H4 (cell line): ENCODE data around the gene ZG16B. TPM values are rescaled to one million over a fixed set of nuclear protein-coding genes. Genes with fewer than 3 reads are reported as not detected.

Source experiments
- DNase-seq: peaks from one replicate; pipeline ENCODE4 v3.0.0-alpha.2; 2015; ENCODE audit warnings: low spot score
- total RNA-seq: library from RNA; depleted of rRNA; stranded (reverse); fragments of >200 nt; shearing (Covaris generic); gene quantifications from 2 replicates; pipeline ENCODE4 v1.2.3, GENCODE V29; 2014; rRNA removed

The ZG16B gene
- total RNA-seq, 1 experiment from 2014 or later, result 0.14 TPM

DNA sequence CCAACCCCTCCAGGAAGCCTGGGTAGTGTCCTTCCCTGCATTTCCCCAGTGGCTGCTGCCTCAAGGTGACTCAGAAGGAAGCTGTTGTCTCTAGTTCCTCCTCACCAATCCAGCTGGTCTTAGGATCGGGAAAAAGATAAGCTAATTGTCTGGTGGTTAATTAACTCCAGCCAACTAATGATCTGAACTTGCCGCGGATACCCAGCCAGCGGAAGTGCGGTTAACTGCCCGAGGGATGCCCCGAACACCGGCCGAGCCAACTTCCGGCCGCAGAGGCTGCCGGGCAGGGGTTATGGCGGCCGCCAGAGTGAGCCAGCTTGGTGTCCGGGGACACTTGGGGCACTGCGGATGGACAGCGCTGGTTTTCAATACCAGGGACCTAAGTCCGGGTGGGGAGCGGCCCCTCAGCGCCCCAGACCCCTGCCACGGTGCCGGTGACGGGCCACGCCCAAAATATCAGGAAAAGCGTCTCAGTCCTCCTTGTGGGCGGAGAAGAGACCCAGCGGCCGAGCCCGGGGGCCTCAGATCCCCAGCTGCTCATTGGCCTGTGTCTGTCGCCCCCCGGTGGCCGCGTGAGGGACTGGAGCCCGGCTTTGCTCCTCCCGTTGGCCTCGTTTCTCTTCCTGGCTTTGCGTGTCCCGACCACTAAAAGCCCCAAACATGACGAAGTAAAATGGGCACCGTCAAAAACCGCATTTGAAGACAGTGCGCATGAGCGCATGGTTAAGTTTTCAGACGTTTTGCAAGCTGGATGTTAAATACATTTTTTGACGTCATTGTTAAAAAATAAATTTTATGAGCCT, 38.1 kb downstream of the ZG16B start:
- peak; percentile 95 for DNase-seq

DNA sequence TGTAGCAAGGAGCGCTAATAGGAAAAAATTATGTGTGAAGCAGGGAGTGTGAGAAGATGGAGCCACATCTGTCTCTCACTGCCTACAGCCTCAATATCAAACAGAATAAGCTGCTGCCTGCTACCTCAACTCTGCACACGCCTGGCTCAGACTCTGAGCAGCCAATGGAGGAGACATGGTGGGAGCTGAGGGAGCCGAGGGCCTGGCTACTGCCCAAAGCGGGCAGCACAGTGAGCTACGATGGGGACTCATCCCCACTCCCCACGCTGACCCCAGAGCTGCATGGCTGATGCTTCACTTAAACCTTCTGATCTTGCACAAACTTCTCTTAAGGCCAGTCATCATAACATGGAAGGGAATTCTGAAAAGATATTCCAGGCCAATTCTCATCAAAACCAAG, 41.8 kb downstream of the ZG16B start:
- no peak for DNase-seq

DNA sequence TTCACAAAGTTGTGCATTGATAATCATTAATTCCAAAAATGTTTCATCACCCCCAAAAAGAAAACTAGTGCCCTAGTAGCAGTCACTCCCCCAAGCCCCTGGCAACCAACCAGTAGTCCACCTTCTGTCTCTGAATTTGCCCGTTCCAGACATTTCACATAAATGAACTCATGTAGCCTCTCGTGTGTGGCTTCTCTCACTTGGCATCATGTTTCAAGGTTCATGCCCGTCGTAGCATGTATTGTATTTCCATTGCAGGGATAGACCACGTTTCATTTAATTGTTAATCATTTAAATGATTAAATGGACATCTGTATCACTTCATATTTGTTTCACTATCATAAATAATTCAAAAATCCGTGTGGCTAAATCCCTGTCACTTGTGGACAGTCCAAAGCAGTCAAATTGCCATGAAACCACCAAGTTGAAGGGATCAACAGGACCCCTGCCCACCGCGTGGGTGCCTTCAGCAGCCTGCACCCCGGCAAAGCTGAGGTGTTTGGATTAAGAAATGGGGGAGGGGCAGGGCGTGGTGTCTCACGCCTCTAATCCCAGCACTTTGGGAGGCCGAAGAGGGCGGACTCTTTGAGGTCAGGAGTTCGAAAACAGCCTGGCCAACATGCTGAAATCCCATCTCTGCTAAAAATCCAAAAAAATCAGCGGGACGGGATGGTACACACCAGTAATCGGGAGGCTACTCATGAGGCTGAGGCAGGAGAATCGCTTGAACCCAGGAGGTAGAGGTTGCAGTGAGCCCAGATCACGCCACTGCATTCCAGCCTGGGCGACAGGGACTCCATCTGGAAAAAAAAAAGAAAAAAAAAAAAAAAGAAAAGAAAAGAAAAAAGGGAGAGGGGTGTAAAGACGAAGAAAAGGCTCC, 44.2 kb downstream of the ZG16B start:
- no peak for DNase-seq

DNA sequence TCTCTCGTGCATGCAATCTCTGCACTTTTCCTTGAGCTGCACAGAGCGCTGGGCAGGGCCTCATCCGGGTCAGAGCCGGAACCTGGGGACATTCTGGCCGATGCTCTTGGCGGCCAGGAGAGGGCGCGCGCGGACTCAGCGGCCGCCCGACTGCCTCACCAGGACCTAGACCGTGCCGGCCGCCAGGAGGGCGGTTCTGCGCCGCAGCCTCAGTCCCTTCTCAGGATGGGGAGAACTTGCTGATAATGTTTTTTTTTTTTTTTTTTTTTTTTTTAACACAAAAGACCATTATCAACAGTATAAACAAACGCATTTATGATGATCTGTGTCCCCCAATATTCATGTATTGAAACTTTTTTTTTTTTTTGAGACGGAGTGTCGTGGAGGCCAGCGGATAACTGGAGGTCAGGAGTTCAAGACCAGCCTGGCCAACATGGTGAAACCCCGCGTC, 44.8 kb downstream of the ZG16B start:
- peak; percentile 67 for DNase-seq

DNA sequence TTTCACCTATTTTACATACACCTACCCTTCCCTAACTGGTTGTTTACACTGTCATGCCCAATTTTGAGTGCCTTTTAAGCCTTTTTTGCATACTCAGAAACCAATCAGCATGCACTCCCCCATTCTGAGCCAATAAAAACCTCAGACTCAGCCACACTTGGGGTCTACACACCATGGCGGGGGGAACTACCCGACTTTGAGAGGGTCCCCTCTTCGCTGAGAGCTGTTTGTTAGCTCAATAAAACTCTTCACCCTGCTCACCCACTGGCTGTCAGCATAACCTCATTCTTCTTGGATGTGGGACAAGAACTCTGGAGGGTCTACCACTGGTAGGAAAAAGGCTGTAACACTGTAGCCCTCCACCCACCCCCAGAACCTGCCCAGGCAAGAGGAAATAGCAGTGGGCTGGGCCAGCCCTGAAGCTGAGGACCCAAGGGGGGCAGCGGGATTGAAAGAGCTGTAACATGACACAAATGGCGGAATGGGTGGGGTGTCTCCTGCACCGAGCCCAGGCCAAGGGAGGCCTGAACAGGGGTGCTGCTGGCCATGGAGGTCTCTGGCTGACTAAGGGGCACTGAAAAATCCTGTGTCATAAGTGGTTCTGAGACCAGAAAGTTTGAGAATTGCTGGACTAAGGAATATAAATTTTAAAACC, 49.9 kb downstream of the ZG16B start:
- no peak for DNase-seq

Other genes with a start within 250 kb of the ZG16B start
- 25.3 and 49.7 TPM in 2 replicates for gene KCTD5, start 147.8 kb upstream of the ZG16B start, total RNA-seq
- gene PRSS27, start 110.1 kb upstream of the ZG16B start, total RNA-seq, result 0.02 and 0.46 TPM in 2 replicates
- 16.1 and 19.2 TPM in 2 replicates for gene SRRM2, start 77.7 kb upstream of the ZG16B start, total RNA-seq
- gene ELOB, start 53.0 kb upstream of the ZG16B start, total RNA-seq, result 495 and 562 TPM in 2 replicates
- 0.10 TPM in 1 of 2 replicates, not detected in the other for gene PRSS33, start 42.7 kb upstream of the ZG16B start, total RNA-seq
- gene PRSS41, start 31.8 kb upstream of the ZG16B start, total RNA-seq, result not detected in 2 replicates
- not detected in 2 replicates for gene PRSS21, start 13.1 kb upstream of the ZG16B start, total RNA-seq
- not detected in 2 replicates for gene PRSS22, start 27.9 kb downstream of the ZG16B start, total RNA-seq
- gene FLYWCH2, start 52.9 kb downstream of the ZG16B start, total RNA-seq, result 57.3 and 77.7 TPM in 2 replicates
- gene FLYWCH1, start 81.6 kb downstream of the ZG16B start, total RNA-seq, result 9.1 and 13.1 TPM in 2 replicates
- gene KREMEN2, start 134.0 kb downstream of the ZG16B start, total RNA-seq, result 6.0 and 11.0 TPM in 2 replicates
- gene PAQR4, start 139.0 kb downstream of the ZG16B start, total RNA-seq, result 14.4 and 17.9 TPM in 2 replicates
- 19.9 and 26.0 TPM in 2 replicates for gene PKMYT1, start 150.1 kb downstream of the ZG16B start, total RNA-seq
- not detected in 2 replicates for gene CLDN9, start 182.6 kb downstream of the ZG16B start, total RNA-seq
- 2.0 TPM in 1 of 2 replicates, not detected in the other for gene CLDN6, start 187.9 kb downstream of the ZG16B start, total RNA-seq
- gene TNFRSF12A, start 190.1 kb downstream of the ZG16B start, total RNA-seq, result 312 and 417 TPM in 2 replicates
- gene HCFC1R1, start 193.6 kb downstream of the ZG16B start, total RNA-seq, result 64.6 and 93.1 TPM in 2 replicates
- 43.5 and 48.2 TPM in 2 replicates for gene THOC6, start 193.7 kb downstream of the ZG16B start, total RNA-seq
- gene BICDL2, start 206.6 kb downstream of the ZG16B start, total RNA-seq, result 0.25 TPM in 1 of 2 replicates, not detected in the other
- 0.87 and 0.94 TPM in 2 replicates for gene MMP25, start 216.3 kb downstream of the ZG16B start, total RNA-seq
- gene IL32, start 235.3 kb downstream of the ZG16B start, total RNA-seq, result 15.8 and 24.1 TPM in 2 replicates